ENCODE measurements around the gene KIF3A.

Gene KIF3A

DNA sequence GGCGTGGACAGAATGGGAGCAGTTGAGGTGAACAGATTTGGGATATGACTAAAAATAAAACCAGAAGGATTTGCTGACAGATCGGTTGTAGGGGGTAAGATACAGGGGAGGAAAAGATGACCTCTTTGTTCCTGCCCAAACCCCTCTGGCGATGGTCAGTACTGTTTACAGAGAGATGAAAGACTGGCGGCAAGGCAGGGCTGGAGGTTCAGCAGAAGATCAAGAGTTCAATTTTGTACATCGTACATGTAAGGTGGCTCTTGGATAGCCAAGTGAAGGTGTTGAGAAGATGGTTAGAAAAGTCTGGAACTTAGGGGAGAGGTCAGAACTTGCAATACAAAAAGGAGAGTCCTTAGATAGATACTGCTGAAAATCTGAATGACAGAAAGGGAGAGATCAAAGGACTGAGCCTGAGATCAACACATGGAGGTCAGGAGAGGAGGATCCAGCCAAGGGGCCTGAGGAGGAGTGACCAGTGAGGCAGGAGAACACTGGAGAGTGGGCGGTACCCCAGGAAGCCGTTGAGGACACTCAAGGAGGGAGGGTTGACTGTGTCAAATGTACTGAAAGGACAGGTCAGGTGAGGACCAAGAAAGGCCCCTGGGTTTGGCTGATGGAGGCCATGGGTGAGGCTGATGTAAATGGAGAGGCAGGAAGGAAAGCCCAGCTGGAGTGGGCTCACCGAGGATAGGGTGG is 56.4 kb downstream of the KIF3A start:
- DNase-seq (ENCODE audit: low read depth in 2 of 2): no peak
- TF ChIP-seq, protein P1, sequence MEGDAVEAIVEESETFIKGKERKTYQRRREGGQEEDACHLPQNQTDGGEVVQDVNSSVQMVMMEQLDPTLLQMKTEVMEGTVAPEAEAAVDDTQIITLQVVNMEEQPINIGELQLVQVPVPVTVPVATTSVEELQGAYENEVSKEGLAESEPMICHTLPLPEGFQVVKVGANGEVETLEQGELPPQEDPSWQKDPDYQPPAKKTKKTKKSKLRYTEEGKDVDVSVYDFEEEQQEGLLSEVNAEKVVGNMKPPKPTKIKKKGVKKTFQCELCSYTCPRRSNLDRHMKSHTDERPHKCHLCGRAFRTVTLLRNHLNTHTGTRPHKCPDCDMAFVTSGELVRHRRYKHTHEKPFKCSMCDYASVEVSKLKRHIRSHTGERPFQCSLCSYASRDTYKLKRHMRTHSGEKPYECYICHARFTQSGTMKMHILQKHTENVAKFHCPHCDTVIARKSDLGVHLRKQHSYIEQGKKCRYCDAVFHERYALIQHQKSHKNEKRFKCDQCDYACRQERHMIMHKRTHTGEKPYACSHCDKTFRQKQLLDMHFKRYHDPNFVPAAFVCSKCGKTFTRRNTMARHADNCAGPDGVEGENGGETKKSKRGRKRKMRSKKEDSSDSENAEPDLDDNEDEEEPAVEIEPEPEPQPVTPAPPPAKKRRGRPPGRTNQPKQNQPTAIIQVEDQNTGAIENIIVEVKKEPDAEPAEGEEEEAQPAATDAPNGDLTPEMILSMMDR (IDR thresholded peaks at IDR 0.05; ENCODE audit: low read depth, low read length): no peak
- no peak overlapping the region for H3K4me3 ChIP-seq (replicated peaks in 1 of 2; ENCODE audit: low read depth in 2 of 2, low read length in 2 of 2)

DNA sequence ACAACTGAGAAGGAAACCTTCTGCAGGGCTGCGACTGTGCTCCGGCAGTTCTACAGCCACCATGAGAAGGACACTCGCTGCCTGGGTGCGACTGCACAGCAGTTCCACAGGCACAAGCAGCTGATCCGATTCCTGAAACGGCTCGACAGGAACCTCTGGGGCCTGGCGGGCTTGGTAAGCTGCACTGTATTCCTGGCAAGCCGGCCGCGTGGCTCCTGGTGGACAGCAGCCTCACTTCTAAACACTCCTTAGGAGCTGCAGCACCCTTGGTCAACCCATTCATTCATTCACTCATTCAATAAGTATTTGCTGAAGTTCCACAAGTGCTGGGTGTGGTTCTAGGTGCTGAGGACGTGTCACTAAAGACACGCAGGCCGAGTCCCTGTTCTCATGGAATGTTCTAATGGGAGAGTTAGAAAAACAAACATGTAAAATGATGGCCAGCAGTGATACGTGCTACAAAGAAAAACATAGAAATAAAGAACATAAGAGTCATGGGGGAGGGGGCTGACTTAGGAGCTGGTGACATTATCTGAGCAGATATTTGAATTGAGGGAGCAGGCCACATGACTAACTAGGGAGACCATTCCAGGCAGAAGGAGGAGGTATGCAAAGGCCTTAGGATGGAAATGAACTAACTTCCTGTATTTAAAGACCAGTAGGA is 57.5 kb downstream of the KIF3A start:
- TF ChIP-seq, protein P1 (IDR thresholded peaks at IDR 0.05; ENCODE audit: low read depth, low read length): no peak
- H3K4me3 ChIP-seq (replicated peaks in 1 of 2; ENCODE audit: low read depth in 2 of 2, low read length in 2 of 2): no peak overlapping the region
- DNase-seq (ENCODE audit: low read depth in 2 of 2): peak in 1 of 2 donors; percentile 25

DNA sequence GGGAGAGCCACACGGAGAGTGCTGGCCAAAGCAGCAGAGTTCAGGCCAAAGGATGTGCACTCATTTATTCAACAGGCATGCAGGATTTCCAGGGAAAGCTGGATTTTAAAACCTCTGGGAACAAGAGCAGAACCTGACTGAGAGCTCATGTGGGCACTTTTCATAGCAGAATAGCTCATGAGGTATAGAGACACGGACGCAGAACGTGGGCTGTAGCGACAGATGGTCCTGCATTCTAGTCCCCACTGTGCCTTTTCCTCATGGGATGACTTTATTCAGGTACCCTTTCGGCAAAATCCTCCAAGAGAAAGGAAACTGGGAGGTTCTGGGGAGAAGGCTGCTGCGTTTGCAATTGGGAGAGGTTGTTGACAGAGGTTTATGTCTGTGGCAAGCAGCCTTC is 58.2 kb downstream of the KIF3A start:
- no peak overlapping the region for H3K4me3 ChIP-seq (replicated peaks in 1 of 2; ENCODE audit: low read depth in 2 of 2, low read length in 2 of 2)
- TF ChIP-seq, protein P1 (IDR thresholded peaks at IDR 0.05; ENCODE audit: low read depth, low read length): no peak
- no peak for DNase-seq (ENCODE audit: low read depth in 2 of 2)

DNA sequence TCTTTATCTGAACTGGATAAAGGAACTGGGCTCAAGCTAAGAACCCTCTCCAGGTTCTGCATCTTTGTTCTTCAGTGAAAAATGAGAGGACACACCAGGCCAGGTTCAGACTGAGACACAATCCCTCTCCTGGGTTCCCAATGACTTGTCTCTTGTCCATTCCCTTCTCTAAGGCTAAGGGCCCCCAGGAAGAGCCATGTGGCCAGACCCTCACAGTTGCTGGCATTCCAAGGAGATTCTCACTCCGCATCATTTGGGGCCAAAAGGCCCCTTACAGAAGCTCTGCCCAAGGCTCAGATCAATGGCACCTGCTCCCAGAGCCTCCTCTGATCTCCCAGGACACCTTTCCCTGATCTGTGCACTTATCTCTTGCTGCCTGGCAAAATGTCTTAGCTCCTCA is 58.6 kb downstream of the KIF3A start:
- TF ChIP-seq, protein P1 (IDR thresholded peaks at IDR 0.05; ENCODE audit: low read depth, low read length): no peak
- no peak overlapping the region for H3K4me3 ChIP-seq (replicated peaks in 1 of 2; ENCODE audit: low read depth in 2 of 2, low read length in 2 of 2)

DNA sequence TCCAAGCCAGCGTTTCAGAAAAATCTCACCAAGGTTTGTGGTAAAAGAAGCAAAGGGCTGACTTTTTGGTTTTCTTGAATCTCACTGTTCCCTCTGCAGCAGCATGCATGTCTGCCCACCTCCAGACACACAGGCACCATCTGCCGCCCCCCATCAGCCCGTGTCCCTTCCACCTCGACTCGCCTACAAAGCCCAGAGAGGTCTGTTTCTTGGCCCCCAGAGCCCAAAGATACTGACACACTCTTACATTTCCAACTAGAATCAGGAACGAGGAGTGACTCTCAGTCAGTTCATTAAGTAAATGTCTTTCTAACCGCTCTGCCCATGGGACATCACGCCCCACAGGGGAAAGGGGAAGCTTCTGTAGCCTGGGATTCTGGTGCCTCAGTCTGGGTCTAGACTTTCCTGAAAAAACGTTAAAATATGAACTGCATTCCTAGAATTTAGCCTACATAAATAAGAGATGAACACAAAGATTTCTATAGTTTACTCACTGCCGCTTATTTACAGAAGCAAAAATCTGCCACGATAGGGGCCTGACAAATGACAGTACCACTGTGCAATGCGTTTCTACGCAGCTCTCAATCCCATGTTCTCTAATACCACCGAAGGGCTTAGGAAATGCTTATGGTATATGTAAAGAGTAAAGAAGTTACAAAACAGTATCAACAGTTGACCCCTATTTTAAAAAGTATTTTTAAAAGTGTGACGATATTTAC is 59.5 kb downstream of the KIF3A start:
- no peak for DNase-seq (ENCODE audit: low read depth in 2 of 2)
- TF ChIP-seq, protein P1 (IDR thresholded peaks at IDR 0.05; ENCODE audit: low read depth, low read length): no peak
- H3K4me3 ChIP-seq (replicated peaks in 1 of 2; ENCODE audit: low read depth in 2 of 2, low read length in 2 of 2): no peak overlapping the region

More for the DNA sequence above, 58.6 kb downstream of the KIF3A start:
- DNase-seq (ENCODE audit: low read depth in 2 of 2): no peak

DNA sequence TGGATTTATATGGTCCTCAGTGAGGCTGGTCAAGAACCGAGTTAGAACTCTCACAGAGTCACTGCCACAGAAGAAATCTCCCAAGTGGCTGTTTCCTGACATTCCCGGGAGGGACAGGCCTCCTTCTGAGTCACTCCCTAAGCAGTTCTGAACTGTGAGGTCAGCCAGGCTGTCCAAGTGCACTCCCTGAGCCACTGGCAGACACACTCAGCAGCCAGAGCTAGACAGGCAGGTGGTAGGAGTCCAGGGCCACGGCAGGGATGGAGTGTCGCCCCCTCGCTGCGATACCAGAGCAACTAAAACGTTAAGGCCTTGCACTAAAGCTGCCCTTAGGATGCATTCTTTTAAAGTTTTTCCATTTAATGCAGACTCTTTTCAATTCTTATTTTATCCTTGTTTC is 60.2 kb downstream of the KIF3A start:
- TF ChIP-seq, protein P1 (IDR thresholded peaks at IDR 0.05; ENCODE audit: low read depth, low read length): peak; percentile 61
- H3K4me3 ChIP-seq (replicated peaks in 1 of 2; ENCODE audit: low read depth in 2 of 2, low read length in 2 of 2): no peak overlapping the region
- peak; percentile 74 to 91 for DNase-seq (ENCODE audit: low read depth in 2 of 2)

All from cardiac fibroblast (primary cell).